Measurements from ENCODE around the gene NBPF3.

NBPF3 gene

GRCh38 chr1:21521717-21522060, 81.8 kb downstream of the NBPF3 start:
- no peak for DNase-seq

DNA sequence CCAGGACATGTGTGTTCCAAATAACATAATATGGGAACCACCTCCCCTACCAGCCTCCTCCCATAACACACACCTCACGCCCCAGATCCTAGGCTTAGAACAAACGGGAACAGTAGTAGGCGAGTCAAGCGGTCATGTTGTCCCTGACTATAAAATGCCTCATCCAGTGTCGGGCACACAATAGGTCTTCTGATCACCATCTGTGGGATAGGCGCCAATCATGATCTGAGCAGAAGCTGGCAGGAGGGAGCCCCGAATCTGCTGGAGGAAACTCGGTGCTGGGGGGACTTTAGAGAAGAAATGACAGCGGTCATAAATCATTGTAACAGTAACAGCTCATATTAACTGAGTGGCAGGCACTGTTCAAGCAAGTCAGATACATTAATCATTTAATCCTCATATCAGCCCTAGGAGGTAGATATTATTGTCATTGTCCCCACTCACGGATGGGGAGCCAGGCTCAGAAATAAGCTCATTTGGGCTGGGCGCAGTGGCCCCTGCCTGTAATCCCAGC, 82.6 kb downstream of the NBPF3 start:
- DNase-seq, result no peak

DNA sequence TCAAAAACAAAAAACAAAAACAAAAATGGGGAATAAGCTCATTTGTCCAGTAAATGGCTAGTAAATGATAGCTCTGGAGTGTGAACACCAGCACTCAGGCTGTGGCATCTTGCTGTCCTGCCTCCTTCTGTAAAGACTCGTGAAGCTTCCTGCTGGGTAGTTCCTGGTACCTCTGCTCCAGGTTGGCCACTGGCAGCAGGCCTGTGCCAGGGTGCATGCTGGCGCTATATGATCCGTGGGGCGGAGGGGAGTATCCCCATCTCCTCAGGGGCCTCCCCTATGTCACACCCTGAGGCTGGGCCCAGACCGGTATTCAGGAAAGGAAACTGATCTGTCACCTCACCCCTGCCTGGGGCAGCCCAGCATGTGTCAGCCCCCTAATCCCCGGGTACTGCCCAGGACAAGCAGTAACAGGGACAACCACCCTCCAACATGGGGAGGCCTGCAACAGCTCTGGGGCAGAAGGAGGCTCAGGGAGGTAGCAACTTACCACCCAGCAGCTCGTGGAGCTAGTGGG, 83.4 kb downstream of the NBPF3 start:
- DNase-seq, result no peak

GRCh38 chr1:21524220-21524619, 84.3 kb downstream of the NBPF3 start:
- no peak for DNase-seq

GRCh38 chr1:21524686-21525339, 84.9 kb downstream of the NBPF3 start:
- DNase-seq, result peak in 1 of 2 donors; percentile 12

DNA sequence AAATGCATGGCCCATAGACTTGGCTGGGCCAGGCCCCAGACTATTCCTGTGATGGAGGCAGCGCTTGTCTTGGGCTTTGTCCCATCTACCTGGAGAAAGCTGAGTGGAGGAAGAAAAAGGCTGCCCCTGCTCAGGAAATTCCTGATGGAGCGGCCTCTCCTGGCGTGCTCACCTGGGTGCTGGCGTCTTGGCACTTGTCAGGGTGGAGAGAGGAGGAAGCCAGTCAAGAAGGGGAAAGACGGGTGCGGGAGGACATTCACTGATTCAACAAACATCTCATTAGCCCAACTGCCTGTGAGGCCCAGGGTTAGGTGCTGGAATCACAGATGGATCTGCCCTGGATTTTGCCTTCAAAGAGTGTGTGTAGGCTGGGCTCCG, 85.4 kb downstream of the NBPF3 start:
- DNase-seq, result no peak

- no peak for DNase-seq
These were observed 86.5 kb downstream of the NBPF3 start for GRCh38 chr1:21526441-21526840.

DNA sequence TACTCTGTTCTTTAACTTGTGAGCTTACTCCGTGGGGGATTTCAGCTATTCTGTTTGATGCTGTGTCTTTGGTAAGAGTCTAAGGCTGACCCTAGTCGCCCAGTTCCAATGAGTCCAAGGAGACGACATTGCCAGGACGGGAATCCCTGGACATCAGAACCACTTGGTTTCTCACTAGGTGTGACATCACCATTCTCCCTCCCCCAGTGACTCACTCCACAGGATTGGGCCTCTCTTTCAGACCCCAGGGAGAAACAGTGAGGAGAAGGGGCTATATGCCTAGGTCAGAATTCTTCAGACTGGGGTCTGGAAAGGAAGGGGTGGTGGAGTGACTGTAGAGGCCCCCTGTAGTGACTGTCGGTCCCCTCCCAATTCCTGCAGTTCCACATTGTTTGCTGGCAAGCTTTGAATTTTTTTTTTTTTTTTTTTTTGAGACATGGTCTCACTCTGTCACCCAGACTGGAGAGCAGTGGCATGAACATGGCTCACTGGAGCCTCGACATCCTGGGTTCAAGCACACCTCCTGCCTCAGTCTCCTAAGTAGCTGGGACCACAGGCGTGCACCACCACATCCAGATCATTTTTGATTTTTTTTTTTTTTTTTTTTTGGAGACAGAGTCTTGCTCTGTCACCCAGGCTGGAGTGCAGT, 90.6 kb downstream of the NBPF3 start:
- DNase-seq, result no peak

GRCh38 chr1:21531241-21531640, 91.3 kb downstream of the NBPF3 start:
- DNase-seq, result no peak

DNA sequence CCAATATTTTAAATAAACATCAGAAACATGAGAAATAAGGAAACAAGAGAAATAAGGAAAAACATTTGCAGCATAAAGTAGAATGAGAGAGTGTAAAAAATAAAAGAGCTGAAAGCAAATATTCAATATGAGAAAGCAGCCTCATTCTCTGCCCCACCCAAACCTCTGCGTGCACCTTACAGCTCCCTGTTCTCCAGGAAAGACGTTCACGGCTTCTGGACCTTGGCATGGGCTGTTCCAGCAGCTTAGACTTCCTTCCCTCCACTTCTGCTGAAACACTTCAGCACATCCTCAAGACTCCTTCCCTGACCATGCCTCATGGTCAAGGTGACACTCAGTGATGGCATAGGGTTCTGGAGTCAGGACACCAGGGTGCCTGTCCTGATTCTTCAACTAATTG, 92.6 kb downstream of the NBPF3 start:
- DNase-seq, result no peak

DNA sequence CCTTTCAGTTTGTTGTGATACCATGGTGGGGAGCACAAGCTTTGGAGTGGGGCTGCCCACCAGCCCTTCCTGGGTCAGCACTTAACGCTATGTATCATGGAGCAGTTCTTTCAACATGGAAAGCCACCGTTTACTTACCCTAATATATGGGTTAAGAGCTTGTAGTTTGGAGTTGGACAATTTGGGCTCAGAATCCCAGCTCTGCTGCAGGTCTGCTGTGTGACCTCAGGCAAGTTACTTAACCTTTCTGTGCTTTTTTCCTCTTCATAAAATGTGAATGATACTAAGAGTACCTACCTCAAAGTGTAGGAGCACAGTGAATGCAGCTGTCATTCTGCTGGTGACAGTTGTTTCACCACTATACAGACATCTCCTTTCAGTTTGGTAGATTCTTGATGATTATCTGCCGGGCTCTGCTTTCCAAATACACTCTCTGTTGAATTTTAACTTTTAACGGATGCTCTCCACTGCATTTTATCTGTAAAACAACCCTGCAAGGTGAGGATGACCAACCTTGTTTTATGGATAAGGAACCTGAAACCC, 93.1 kb downstream of the NBPF3 start:
- no peak for DNase-seq

DNA sequence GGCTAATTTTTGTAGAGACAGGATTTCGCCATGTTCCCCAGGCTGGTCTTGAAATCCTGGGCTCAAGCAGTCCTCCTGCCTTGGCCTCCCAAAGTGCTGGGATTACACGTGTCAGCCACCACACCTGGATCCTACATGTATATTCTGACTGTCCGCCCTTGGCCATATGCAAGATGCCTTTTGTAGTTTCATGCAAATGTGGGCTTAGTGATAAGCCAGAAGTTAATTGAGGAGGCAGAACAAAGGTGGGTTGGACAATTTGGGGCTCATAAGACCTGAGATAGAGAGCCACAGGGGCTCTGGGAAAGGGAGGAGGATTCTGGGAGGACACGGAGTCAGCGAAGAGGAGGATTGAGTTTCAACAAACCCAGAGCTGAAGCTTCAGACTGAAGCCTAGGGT, 94.2 kb downstream of the NBPF3 start:
- no peak for DNase-seq

Data from CD4-positive, alpha-beta T cell treated with Interleukin-4 for 1 hour (primary cell).